OCI-LY3 (cell line): Measurements from ENCODE around the gene TUBB8.

Experiments used
- H2AFZ ChIP-seq: fragments of 200-600, 300-600 bp; shearing (Covaris generic); 2 replicates; pipeline ENCODE4 v1.6.0; 2014; ENCODE audit warnings: antibody characterized with exemption, low read depth, low read length
- H3K27ac ChIP-seq: fragments of 200-600, 300-600 bp; sonication (generic); 2 replicates; pipeline ENCODE4 v1.5.1; 2014; ENCODE audit warnings: mild to moderate bottlenecking, low read length, moderate library complexity, mixed read lengths
- H3K27me3 ChIP-seq: fragments of 200-600, 300-600 bp; sonication (generic); 2 replicates; pipeline ENCODE4 v1.6.1; 2014; ENCODE audit warnings: low read depth, low read length, mixed read lengths
- H3K36me3 ChIP-seq: fragments of 200-600, 300-600 bp; sonication (generic); replicated peaks from 2 replicates; pipeline ENCODE3; 2014; ENCODE audit warnings: low read depth, low read length, mixed read lengths
- H3K4me1 ChIP-seq: fragments of 300-600, 200-600 bp; sonication (generic); 2 replicates; pipeline ENCODE4 v1.6.1; 2014; ENCODE audit warnings: low read length, mixed read lengths
- H3K4me2 ChIP-seq: fragments of 200-600, 300-600 bp; sonication (generic); 2 replicates; pipeline ENCODE4 v1.6.1; 2014; ENCODE audit warnings: low read length, mixed read lengths
- H3K4me3 ChIP-seq: fragments of 300-600, 200-600 bp; sonication (generic); 2 replicates; pipeline ENCODE4 v1.5.1; 2014; ENCODE audit warnings: antibody characterized with exemption, mild to moderate bottlenecking, low read length, moderate library complexity
- H3K79me2 ChIP-seq: fragments of 300-600, 200-600 bp; shearing (Covaris generic); 2 replicates; pipeline ENCODE4 v1.6.1; 2014; ENCODE audit warnings: mild to moderate bottlenecking, low read length, mixed read lengths
- H3K9ac ChIP-seq: fragments of 300-600, 200-600 bp; shearing (Covaris generic); 2 replicates; pipeline ENCODE4 v1.6.0; 2014; ENCODE audit warnings: mild to moderate bottlenecking, low read length, moderate library complexity
- H3K9me3 ChIP-seq: fragments of 200-600, 300-600 bp; shearing (Covaris generic); 2 replicates; pipeline ENCODE4 v1.6.1; 2014; ENCODE audit warnings: low read length, mixed read lengths; ENCODE audit not compliant: insufficient read depth
- H4K20me1 ChIP-seq: fragments of 200-600, 300-600 bp; sonication (generic); 2 replicates; pipeline ENCODE4 v1.6.1; 2016; ENCODE audit warnings: low read length, mixed read lengths; ENCODE audit not compliant: insufficient read depth
- EZH2phosphoT487 ChIP-seq: fragments of 200-600 bp; shearing (Covaris generic); IDR thresholded peaks from 2 replicates; pipeline ENCODE4 v1.6.1; 2018; ENCODE audit warnings: antibody characterized with exemption, mixed run types, low read depth
- TF ChIP-seq, protein P1 (sequence below): fragments of 200-600, 300-600 bp; sonication (generic); IDR thresholded peaks from 2 replicates; pipeline ENCODE4 v1.5.1; 2014; ENCODE audit warnings: antibody characterized with exemption, low read length, low read depth

TUBB8 gene

GRCh38 chr10:85044-85443 is 35.9 kb upstream of the TUBB8 start:
- Histone ChIP-seq H3K27ac (no peak overlapping the region), H3K36me3 (no peaks in the 10 kb centered on the region), H3K9ac (no peak overlapping the region), H3K4me2 (no peak overlapping the region), H3K27me3 (no peaks in the 10 kb centered on the region), H2AFZ (no peak overlapping the region), H4K20me1 (no peaks in the 10 kb centered on the region), H3K79me2 (no peaks in the 10 kb centered on the region), H3K9me3 (no peaks in the 10 kb centered on the region), H3K4me1 (no peaks in the 10 kb centered on the region), H3K4me3 (no peak overlapping the region)
- no peak for TF ChIP-seq EZH2phosphoT487
- TF ChIP-seq, protein P1, sequence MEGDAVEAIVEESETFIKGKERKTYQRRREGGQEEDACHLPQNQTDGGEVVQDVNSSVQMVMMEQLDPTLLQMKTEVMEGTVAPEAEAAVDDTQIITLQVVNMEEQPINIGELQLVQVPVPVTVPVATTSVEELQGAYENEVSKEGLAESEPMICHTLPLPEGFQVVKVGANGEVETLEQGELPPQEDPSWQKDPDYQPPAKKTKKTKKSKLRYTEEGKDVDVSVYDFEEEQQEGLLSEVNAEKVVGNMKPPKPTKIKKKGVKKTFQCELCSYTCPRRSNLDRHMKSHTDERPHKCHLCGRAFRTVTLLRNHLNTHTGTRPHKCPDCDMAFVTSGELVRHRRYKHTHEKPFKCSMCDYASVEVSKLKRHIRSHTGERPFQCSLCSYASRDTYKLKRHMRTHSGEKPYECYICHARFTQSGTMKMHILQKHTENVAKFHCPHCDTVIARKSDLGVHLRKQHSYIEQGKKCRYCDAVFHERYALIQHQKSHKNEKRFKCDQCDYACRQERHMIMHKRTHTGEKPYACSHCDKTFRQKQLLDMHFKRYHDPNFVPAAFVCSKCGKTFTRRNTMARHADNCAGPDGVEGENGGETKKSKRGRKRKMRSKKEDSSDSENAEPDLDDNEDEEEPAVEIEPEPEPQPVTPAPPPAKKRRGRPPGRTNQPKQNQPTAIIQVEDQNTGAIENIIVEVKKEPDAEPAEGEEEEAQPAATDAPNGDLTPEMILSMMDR: no peak

DNA sequence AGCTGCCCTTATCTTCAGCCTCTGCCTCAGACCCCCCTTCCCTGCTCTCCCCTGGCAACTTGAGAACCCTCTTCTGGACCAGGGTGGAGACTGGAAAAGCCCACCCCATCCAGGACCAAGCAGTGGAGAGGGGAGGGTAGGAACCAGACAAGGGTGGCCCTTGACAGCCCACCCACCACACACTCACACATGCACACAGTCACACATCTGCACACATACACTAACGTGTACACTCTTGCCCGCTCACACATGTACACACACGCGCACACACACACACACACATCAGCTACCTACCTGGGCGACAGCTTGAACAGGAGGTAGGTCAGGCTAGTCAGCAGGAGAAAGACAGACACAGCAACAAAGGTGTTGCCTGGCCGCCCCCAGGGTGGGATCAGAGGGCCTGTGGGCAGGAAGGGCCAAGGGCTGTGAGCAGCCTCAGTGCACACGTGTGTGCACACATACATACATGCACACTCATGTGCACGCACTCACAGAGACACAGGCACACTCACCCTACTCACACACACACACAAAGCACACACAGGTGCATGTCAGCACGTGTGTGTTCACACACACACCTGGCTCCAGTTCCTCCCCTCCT is 34.9 kb upstream of the TUBB8 start:
- Histone ChIP-seq H3K27ac (no peak overlapping the region), H3K36me3 (no peaks in the 10 kb centered on the region), H3K4me2 (no peak overlapping the region), H3K27me3 (no peaks in the 10 kb centered on the region), H3K79me2 (no peaks in the 10 kb centered on the region), H2AFZ (no peak overlapping the region), H3K9me3 (no peaks in the 10 kb centered on the region), H3K4me3 (no peak overlapping the region), H4K20me1 (no peaks in the 10 kb centered on the region), H3K4me1 (no peaks in the 10 kb centered on the region), H3K9ac (no peak overlapping the region)
- no peak for TF ChIP-seq EZH2phosphoT487
- TF ChIP-seq, protein P1: no peak

GRCh38 chr10:80477-81105 is 31.5 kb upstream of the TUBB8 start:
- H3K27ac ChIP-seq: no peak overlapping the region
- no peaks in the 10 kb centered on the region for H3K36me3 ChIP-seq
- H3K9ac ChIP-seq: no peak overlapping the region
- no peak overlapping the region for H2AFZ ChIP-seq
- H3K9me3 ChIP-seq: no peaks in the 10 kb centered on the region
- no peaks in the 10 kb centered on the region for H3K79me2 ChIP-seq
- H3K27me3 ChIP-seq: no peaks in the 10 kb centered on the region
- H3K4me3 ChIP-seq: no peak overlapping the region
- TF ChIP-seq, protein P1: no peak
- TF ChIP-seq EZH2phosphoT487: no peak
- no peak overlapping the region for H3K4me2 ChIP-seq
- H3K4me1 ChIP-seq: no peaks in the 10 kb centered on the region
- no peaks in the 10 kb centered on the region for H4K20me1 ChIP-seq

- no peaks in the 10 kb centered on the region for H3K79me2 ChIP-seq
- H3K27ac ChIP-seq: no peak overlapping the region
- no peak overlapping the region for H3K4me3 ChIP-seq
- no peaks in the 10 kb centered on the region for H3K36me3 ChIP-seq
- TF ChIP-seq, protein P1: no peak
- TF ChIP-seq EZH2phosphoT487: no peak
- H3K27me3 ChIP-seq: no peaks in the 10 kb centered on the region
- H3K9me3 ChIP-seq: no peaks in the 10 kb centered on the region
- no peaks in the 10 kb centered on the region for H3K4me1 ChIP-seq
- no peak overlapping the region for H3K9ac ChIP-seq
- H2AFZ ChIP-seq: no peak overlapping the region
- no peaks in the 10 kb centered on the region for H4K20me1 ChIP-seq
- no peak overlapping the region for H3K4me2 ChIP-seq
These were observed 30.6 kb upstream of the TUBB8 start for GRCh38 chr10:79532-80215.
